Right atrium auricular region (tissue), 2 donors: ENCODE results near the gene ZNF507. TPM values are rescaled to one million over a fixed set of nuclear protein-coding genes. Genes with fewer than 3 reads are reported as not detected.

ENCODE experiments used
- DNase-seq: peaks from one replicate; pipeline ENCODE4 v3.0.0-alpha.2; 2019; ENCODE audit warnings: low spot score
- H3K27ac ChIP-seq, 2 donors: fragments of 200-600 bp; sonication (generic); 1 replicate in 1 of 2; 2 replicates in 1 of 2; pipeline ENCODE4 v1.5.1; 2016 to 2019
- H3K27me3 ChIP-seq, 2 donors: fragments of 200-600 bp; sonication (generic); one replicate each; pipeline versions ENCODE4 v1.5.1 to v1.6.0; 2017 to 2019
- H3K36me3 ChIP-seq: fragments of 200-600 bp; sonication (generic); one replicate; pipeline ENCODE4 v1.5.1; 2016
- H3K4me1 ChIP-seq, 2 donors: fragments of 200-600 bp; sonication (generic); one replicate each; pipeline versions ENCODE4 v1.5.1 to v1.6.0; 2017 to 2019
- H3K4me3 ChIP-seq, 2 donors: fragments of 200-600 bp; sonication (generic); 1 replicate in 1 of 2; 2 replicates in 1 of 2; pipeline ENCODE4 v1.5.1; 2017 to 2019; ENCODE audit warnings: mild to moderate bottlenecking in 1 of 2, moderate library complexity in 1 of 2
- H3K9me3 ChIP-seq, 2 donors: fragments of 200-600 bp; sonication (generic); one replicate each; pipeline ENCODE4 v1.5.1; 2019
- CTCF ChIP-seq, 2 donors: fragments of 200-600 bp; sonication (generic); IDR thresholded peaks; one replicate each; pipeline ENCODE4 v1.5.1; 2019; ENCODE audit warnings: antibody characterized with exemption in 2 of 2
- total RNA-seq, 2 donors: library from RNA; depleted of rRNA; stranded (reverse); fragments of >200 nt; gene quantifications; one replicate each; pipeline ENCODE4 v1.1.0, GENCODE V29; 2016

ZNF507 gene
- total RNA-seq, 2 donors from 2014 or later, result 9.0 to 12.7 TPM

GRCh38 chr19:32308431-32309077 lies 36.9 kb upstream of the ZNF507 start:
- Histone ChIP-seq H3K27ac (no peak overlapping the region), H3K36me3 (no peaks in the 10 kb centered on the region), H3K4me3 (no peak overlapping the region), H3K4me1 (no peaks in the 10 kb centered on the region), H3K9me3 (peaks cover 0 to 9% of the 10 kb centered on the region in 2 donors), H3K27me3 (no peaks in the 10 kb centered on the region)
- no peak for DNase-seq
- no peak for TF ChIP-seq CTCF (IDR thresholded peaks at IDR 0.05)

- H3K9me3 ChIP-seq, result no peaks in the 10 kb centered on the region
- TF ChIP-seq CTCF (IDR thresholded peaks at IDR 0.05), result no peak
- no peak overlapping the region for H3K4me3 ChIP-seq
- H3K4me1 ChIP-seq, result no peaks in the 10 kb centered on the region
- H3K36me3 ChIP-seq, result no peaks in the 10 kb centered on the region
- H3K27ac ChIP-seq, result no peak overlapping the region
- DNase-seq, result no peak
- H3K27me3 ChIP-seq, result no peaks in the 10 kb centered on the region
These were observed 35.6 kb upstream of the ZNF507 start for GRCh38 chr19:32309711-32310390.

- no peak overlapping the region for H3K4me3 ChIP-seq
- no peak overlapping the region for H3K27ac ChIP-seq
- H3K36me3 ChIP-seq, result no peaks in the 10 kb centered on the region
- no peaks in the 10 kb centered on the region for H3K4me1 ChIP-seq
- no peak for TF ChIP-seq CTCF (IDR thresholded peaks at IDR 0.05)
- DNase-seq, result no peak
- H3K27me3 ChIP-seq, result no peaks in the 10 kb centered on the region
- no peaks in the 10 kb centered on the region for H3K9me3 ChIP-seq
These were observed 34.0 kb upstream of the ZNF507 start for GRCh38 chr19:32311371-32311770.

GRCh38 chr19:32313569-32314265 lies 31.7 kb upstream of the ZNF507 start:
- DNase-seq, result no peak
- no peak for TF ChIP-seq CTCF (IDR thresholded peaks at IDR 0.05)
- Histone ChIP-seq H3K4me3 (no peak overlapping the region), H3K4me1 (no peaks in the 10 kb centered on the region), H3K27me3 (no peaks in the 10 kb centered on the region), H3K9me3 (no peaks in the 10 kb centered on the region), H3K27ac (no peak overlapping the region), H3K36me3 (no peaks in the 10 kb centered on the region)

GRCh38 chr19:32316034-32316433 lies 29.4 kb upstream of the ZNF507 start:
- Histone ChIP-seq H3K27ac (no peak overlapping the region), H3K4me1 (no peaks in the 10 kb centered on the region), H3K9me3 (no peaks in the 10 kb centered on the region), H3K36me3 (no peaks in the 10 kb centered on the region), H3K27me3 (no peaks in the 10 kb centered on the region), H3K4me3 (no peak overlapping the region)
- TF ChIP-seq CTCF (IDR thresholded peaks at IDR 0.05), result no peak
- DNase-seq, result no peak
